ENCODE data around the gene DHPS.
"Not testable (repeated sequence)": the region's sequence is repeated elsewhere in the genome, so short reads cannot be mapped to it uniquely, and the experiment has no call there.

Gene DHPS

GRCh38 chr19:12698138-12698537 lies 16.5 kb upstream of the DHPS start:
- in situ Hi-C loops (cut with HindIII; ENCODE audit: low pct_unique_long_range_greater_than_20kb, low sequenced_read_pairs): no loop called here
- no peak for DNase-seq (ENCODE audit: low read depth in 1 of 2, low spot score in 1 of 2)
- no peak for TF ChIP-seq JUND (IDR thresholded peaks at IDR 0.05; ENCODE audit: low read depth)

DNA sequence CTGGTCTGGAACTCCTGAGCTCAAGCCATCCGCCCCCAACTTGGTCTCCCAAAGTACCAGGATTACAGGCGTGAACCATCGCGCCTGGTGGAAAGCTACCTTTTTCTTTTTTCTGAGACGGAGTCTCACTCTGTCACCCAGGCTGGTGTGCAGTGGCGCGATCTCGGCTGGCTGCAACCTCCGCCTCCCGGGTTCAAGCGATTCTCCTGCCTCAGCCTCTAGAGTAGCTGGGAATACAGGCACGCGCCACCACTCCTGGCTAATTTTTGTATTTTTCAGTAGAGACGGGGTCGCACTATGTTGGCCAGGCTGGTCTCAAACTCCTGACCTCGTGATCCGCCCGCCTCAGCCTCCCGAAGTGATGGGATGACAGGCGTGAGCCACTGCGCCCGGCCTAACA lies 15.7 kb upstream of the DHPS start:
- in situ Hi-C loops (cut with HindIII; ENCODE audit: low pct_unique_long_range_greater_than_20kb, low sequenced_read_pairs); DNase-seq (ENCODE audit: low read depth in 1 of 2, low spot score in 1 of 2): not testable (repeated sequence)

DNA sequence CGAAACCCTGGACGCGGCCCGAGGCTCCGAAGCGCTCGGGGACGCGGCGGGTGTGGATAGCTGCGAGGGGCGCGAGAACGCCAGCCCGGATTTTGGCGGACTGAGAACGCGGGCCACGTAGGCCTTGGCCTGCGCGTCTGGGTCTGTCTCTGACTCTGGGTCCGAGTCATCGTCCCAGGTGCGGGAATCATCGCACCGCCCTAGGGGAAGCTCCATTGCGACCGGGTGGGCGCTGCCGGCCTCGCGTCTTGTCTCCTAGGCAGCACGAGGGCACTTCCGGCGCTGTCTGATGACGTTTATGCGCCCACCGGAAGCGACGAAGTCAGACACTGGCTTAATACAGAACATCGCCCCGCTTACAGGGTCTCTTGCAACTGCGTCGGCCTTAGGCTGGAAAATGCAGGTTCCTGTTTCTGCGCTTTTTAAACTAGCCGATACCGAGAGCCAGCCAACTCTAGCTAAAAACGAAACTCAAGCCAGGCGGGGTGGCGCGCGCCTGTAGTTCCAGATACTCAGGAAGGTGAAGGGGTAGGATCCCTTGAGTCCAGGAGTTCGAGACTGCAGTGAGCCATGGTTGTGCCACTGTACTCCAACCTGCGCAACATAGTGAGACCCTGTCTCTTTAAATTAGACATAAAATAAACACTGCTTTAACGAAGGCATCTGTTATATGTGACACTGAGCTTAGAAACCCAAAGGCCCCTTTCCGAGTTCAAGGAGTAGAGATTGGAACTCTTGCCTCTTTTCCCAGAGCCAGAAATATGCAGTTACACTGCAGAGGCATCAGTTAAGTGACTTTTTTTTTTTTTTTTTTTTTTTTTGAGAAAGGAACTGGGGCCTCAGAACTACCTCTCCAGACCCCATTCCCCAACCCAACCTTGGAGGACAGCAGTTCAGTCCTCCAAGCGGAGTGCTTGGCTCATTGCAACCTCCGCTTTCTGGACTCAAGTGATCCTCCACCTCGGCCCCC lies 15.0 kb upstream of the DHPS start, which contains the start of gene FBXW9:
Gene FBXW9, minus strand, starts transcription at position 266 of the 970 bp plus-strand sequence. Its CDS starts 50 bp downstream, at position 216.
- TF ChIP-seq JUND (IDR thresholded peaks at IDR 0.05; ENCODE audit: low read depth): no peak
- peak; percentile 82 to 92 for DNase-seq (ENCODE audit: low read depth in 1 of 2, low spot score in 1 of 2)
- in situ Hi-C loops (cut with HindIII; ENCODE audit: low pct_unique_long_range_greater_than_20kb, low sequenced_read_pairs): no loop called here

- in situ Hi-C loops (cut with HindIII; ENCODE audit: low pct_unique_long_range_greater_than_20kb, low sequenced_read_pairs): no loop called here
- no peak for DNase-seq (ENCODE audit: low read depth in 1 of 2, low spot score in 1 of 2)
- TF ChIP-seq JUND (IDR thresholded peaks at IDR 0.05; ENCODE audit: low read depth): no peak
Observed at GRCh38 chr19:12695997-12696365, 14.3 kb upstream of the DHPS start.

DNA sequence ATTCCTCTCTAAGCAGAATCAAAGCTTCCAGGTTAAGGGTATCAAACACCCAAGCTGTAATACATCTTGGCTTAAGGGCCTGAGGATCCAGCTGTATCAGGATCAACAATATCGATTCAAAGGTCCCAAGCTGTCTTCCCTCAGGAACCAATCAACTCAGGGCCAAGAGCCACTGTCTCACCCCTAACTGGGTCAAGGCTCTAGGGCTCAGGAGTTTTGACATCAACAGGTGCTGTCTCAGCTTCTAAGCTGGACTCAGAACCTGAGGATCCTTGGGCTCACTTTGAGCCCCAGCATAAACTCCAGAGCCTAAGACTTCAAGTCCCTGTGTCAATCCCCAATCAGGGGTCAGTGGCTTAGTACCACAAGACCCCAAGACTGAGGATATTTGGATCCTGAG lies 13.8 kb upstream of the DHPS start:
- in situ Hi-C loops (cut with HindIII; ENCODE audit: low pct_unique_long_range_greater_than_20kb, low sequenced_read_pairs): no loop called here
- TF ChIP-seq JUND (IDR thresholded peaks at IDR 0.05; ENCODE audit: low read depth): no peak
- DNase-seq (ENCODE audit: low read depth in 1 of 2, low spot score in 1 of 2): no peak

DNA sequence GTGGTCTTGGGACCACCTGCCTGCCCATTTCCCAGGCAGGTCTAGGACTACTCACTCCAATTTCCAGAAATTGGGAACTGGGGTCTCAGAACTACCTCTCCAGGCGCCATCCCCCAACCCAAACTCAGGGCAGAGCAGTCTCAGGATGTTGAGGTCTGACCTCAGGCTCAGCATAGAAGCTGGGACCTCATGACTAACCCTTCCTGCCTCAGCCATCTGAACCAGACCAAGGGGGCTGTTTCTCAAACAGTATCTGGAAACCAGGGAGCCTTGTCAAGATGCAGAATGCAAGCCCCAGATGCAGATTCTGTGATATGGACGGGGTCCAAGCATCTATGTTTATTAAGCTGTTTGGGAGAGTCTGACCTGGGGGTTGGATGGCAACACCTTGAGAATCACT lies 13.4 kb upstream of the DHPS start:
- TF ChIP-seq JUND (IDR thresholded peaks at IDR 0.05; ENCODE audit: low read depth): no peak
- in situ Hi-C loops (cut with HindIII; ENCODE audit: low pct_unique_long_range_greater_than_20kb, low sequenced_read_pairs): no loop called here
- DNase-seq (ENCODE audit: low read depth in 1 of 2, low spot score in 1 of 2): no peak

- no peak for DNase-seq (ENCODE audit: low read depth in 1 of 2, low spot score in 1 of 2)
- no peak for TF ChIP-seq JUND (IDR thresholded peaks at IDR 0.05; ENCODE audit: low read depth)
- in situ Hi-C loops (cut with HindIII; ENCODE audit: low pct_unique_long_range_greater_than_20kb, low sequenced_read_pairs): no loop called here
Observed at GRCh38 chr19:12694641-12695040, 13.0 kb upstream of the DHPS start.

- no peak for TF ChIP-seq JUND (IDR thresholded peaks at IDR 0.05; ENCODE audit: low read depth)
- DNase-seq (ENCODE audit: low read depth in 1 of 2, low spot score in 1 of 2): no peak
- in situ Hi-C loops (cut with HindIII; ENCODE audit: low pct_unique_long_range_greater_than_20kb, low sequenced_read_pairs): no loop called here
Observed at GRCh38 chr19:12692960-12693359, 11.3 kb upstream of the DHPS start.

- in situ Hi-C loops (cut with HindIII; ENCODE audit: low pct_unique_long_range_greater_than_20kb, low sequenced_read_pairs): no loop called here
- no peak for DNase-seq (ENCODE audit: low read depth in 1 of 2, low spot score in 1 of 2)
- no peak for TF ChIP-seq JUND (IDR thresholded peaks at IDR 0.05; ENCODE audit: low read depth)
Observed at GRCh38 chr19:12689581-12690216, 8.0 kb upstream of the DHPS start.

DNA sequence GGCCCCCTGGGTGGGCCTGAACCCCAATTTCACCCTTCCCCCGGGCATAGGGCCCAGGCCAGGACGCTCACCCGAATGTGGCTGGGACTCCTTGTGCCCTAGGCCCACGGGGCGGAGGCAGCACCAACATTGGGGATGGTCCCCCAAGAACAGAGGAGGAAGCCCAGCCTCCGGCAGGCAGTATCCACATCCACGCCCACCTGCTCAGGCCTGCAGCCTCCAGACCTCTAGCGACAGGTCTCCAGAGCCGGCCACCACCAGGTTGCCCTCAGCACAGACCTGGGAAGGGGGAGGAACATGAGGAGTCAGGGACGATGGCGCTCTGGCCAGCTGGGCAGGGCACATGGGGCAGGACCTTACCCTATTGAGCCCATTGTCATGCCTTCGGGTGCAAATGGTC lies 7.3 kb upstream of the DHPS start:
- DNase-seq (ENCODE audit: low read depth in 1 of 2, low spot score in 1 of 2): no peak
- no peak for TF ChIP-seq JUND (IDR thresholded peaks at IDR 0.05; ENCODE audit: low read depth)
- in situ Hi-C loops (cut with HindIII; ENCODE audit: low pct_unique_long_range_greater_than_20kb, low sequenced_read_pairs): no loop called here

- in situ Hi-C loops (cut with HindIII; ENCODE audit: low pct_unique_long_range_greater_than_20kb, low sequenced_read_pairs): no loop called here
- DNase-seq (ENCODE audit: low read depth in 1 of 2, low spot score in 1 of 2): no peak
- TF ChIP-seq JUND (IDR thresholded peaks at IDR 0.05; ENCODE audit: low read depth): no peak
Observed at GRCh38 chr19:12687496-12688196, 6.0 kb upstream of the DHPS start, which contains the start of gene GNG14. TSS of gene GNG14 (plus strand) at chr19:12687998. CDS start at chr19:12688049, 51 bp downstream.

DNA sequence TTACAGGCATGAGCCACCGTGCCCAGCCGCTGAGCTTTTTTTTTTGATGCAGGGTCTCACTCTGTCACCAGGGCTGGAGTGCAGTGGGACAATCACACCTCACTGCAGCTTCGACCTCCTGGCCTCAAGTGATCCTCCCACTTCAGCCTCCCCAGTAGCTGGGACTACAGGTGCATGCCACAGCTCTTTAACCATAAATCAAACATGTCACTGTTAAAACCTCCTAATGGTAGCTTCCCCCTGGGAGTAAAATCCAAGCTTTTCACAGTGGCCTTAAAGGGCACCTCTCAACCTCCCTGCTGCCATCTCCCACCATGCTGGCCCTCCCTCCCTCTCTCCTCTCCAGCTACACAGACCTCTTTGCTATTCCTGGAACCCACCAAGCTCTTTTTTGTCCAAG lies 4.2 kb upstream of the DHPS start:
- in situ Hi-C loops (cut with HindIII; ENCODE audit: low pct_unique_long_range_greater_than_20kb, low sequenced_read_pairs): no loop called here
- DNase-seq (ENCODE audit: low read depth in 1 of 2, low spot score in 1 of 2): no peak
- no peak for TF ChIP-seq JUND (IDR thresholded peaks at IDR 0.05; ENCODE audit: low read depth)

DNA sequence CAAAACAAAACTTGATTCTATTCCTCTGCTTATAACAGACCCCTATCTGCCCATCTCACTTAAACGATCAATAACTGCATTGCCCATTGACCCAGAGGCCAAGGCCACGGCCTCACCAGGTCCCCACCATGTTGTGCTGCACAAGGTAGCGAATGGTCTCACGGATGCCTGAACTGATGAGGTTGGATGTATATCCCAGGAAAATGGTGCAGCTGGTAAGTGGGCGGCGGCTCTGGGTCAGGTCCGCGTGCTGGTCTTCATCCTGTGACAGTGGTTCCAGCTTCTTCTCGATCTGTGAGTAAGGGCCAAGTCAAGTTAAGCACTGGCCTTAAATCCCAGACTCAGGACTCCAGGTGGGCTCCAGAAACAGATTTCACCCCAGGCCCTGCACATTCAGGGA lies 1.6 kb downstream of the DHPS start:
- in situ Hi-C loops (cut with HindIII; ENCODE audit: low pct_unique_long_range_greater_than_20kb, low sequenced_read_pairs): no loop called here
- no peak for DNase-seq (ENCODE audit: low read depth in 1 of 2, low spot score in 1 of 2)
- TF ChIP-seq JUND (IDR thresholded peaks at IDR 0.05; ENCODE audit: low read depth): no peak

GRCh38 chr19:12678039-12678438 lies 3.6 kb downstream of the DHPS start:
- in situ Hi-C loops (cut with HindIII; ENCODE audit: low pct_unique_long_range_greater_than_20kb, low sequenced_read_pairs): not testable (repeated sequence)

More at GRCh38 chr19:12678039-12678438, 3.6 kb downstream of the DHPS start:
- not testable (repeated sequence) for DNase-seq (ENCODE audit: low read depth in 1 of 2, low spot score in 1 of 2)
